Uterus (tissue), 2 donors: ENCODE measurements around the gene WDR46.
A peak's percentile ranks its signal among the peaks of the same experiment; 100 is the strongest.

ENCODE experiments used
- POLR2A ChIP-seq, 2 donors: fragments of 450-650 bp; IDR thresholded peaks; one replicate each; pipeline ENCODE4 v1.6.1; 2016; ENCODE audit warnings: antibody characterized with exemption in 2 of 2, mild to moderate bottlenecking in 1 of 2, moderate library complexity in 1 of 2
- TF ChIP-seq, protein P1 (sequence below), 4 experiments: fragments of 200-600 bp in 2 of 4; fragments of 450-650 bp in 2 of 4; sonication (generic) in 2 of 4; IDR thresholded peaks; one replicate each; pipeline ENCODE4 v1.5.1; 2016 to 2019; ENCODE audit warnings: antibody characterized with exemption in 4 of 4, mild to moderate bottlenecking in 2 of 4, moderate library complexity in 1 of 4

DNA sequence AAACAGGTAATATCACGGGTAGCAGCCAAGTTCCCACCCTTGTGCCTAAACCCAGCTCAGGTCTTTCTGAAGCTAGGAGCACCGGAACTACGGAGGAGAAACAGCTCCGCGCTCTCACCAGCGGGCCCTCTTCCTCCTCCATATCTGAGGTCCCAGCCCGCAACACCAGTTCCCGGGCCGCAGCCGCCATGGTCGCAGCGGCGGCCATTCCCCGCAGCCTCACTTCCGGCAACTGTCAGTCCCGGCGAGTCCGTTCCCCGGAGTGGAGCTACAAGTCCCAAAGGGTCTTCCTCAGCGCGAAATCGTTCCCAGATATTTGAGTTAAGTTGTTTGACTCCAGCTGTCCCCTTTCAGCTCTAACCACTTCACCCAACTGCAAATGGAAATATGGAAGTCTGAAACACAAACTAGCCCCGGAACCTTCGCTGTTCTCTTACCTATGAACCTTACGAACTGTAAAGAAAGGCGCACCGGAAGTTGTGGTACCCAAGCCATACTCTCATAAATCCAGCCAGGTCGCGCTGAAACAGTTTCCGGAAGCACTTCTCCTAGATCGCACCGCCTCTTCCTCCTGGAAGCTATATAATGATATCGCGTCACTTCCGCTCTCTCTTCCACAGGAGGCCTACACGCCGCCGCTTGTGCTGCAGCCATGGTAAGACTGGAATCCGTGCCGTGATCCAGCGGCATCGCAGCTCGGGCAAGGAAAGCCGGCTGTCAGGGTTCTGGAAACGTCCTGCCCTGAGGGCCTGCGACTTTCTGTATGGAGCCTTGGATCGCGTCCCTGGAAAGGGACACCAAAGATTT lies 17.4 kb downstream of the WDR46 start, which contains the start of the genes RPS18 and VPS52:
- TF ChIP-seq, protein P1, sequence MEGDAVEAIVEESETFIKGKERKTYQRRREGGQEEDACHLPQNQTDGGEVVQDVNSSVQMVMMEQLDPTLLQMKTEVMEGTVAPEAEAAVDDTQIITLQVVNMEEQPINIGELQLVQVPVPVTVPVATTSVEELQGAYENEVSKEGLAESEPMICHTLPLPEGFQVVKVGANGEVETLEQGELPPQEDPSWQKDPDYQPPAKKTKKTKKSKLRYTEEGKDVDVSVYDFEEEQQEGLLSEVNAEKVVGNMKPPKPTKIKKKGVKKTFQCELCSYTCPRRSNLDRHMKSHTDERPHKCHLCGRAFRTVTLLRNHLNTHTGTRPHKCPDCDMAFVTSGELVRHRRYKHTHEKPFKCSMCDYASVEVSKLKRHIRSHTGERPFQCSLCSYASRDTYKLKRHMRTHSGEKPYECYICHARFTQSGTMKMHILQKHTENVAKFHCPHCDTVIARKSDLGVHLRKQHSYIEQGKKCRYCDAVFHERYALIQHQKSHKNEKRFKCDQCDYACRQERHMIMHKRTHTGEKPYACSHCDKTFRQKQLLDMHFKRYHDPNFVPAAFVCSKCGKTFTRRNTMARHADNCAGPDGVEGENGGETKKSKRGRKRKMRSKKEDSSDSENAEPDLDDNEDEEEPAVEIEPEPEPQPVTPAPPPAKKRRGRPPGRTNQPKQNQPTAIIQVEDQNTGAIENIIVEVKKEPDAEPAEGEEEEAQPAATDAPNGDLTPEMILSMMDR (IDR thresholded peaks at IDR 0.05), result peak in 1 of 4 experiments; percentile 7
- peak; percentile 94 to 97 for TF ChIP-seq POLR2A (IDR thresholded peaks at IDR 0.05)
